ENCODE measurements around the gene RHCE. TPM values are rescaled to one million over a fixed set of nuclear protein-coding genes. Genes with fewer than 3 reads are reported as not detected.

The RHCE gene
- total and polyA plus RNA-seq, 2 of the 8 experiments (the other 6 are each of a cell fraction or from before 2014, with no cell fraction given) = 0.23 to 0.50 TPM

- DNase-seq (ENCODE audit: low read depth in 1 of 2, low spot score in 2 of 2) = no peak
- Histone ChIP-seq H3K4me3 (ENCODE audit: extremely low read depth in 1 of 4, insufficient read depth in 2 of 4, low read depth in 3 of 4, low read length in 4 of 4) (no peak overlapping the region), H2AK5ac (ENCODE audit: low read depth, low read length) (no peak overlapping the region), H2BK12ac (ENCODE audit: low read depth, low read length) (peak overlapping the region; percentile 69; the same call in 1 of the 2 replicates), H4K5ac (ENCODE audit: insufficient read length, low read depth, low read length) (no peak overlapping the region), H2BK120ac (replicated peaks; ENCODE audit: low read depth, low read length) (no peak overlapping the region), H3K9me3 (ENCODE audit: insufficient read depth in 2 of 2, low read depth in 1 of 2, low read length in 1 of 2) (no peaks in the 10 kb centered on the region), H3K9ac (replicated peaks in 1 of 4; ENCODE audit: extremely low read depth in 1 of 4, low read depth in 3 of 4, low read length in 3 of 4) (no peak overlapping the region), H3K14ac (ENCODE audit: insufficient read length) (no peak overlapping the region), H3K18ac (ENCODE audit: extremely low read depth, low read length) (no peak overlapping the region), H3K23me2 (ENCODE audit: low read depth, low read length) (no peaks in the 10 kb centered on the region; the same call in 1 of the 2 replicates), H3K4me1 (replicated peaks in 1 of 4; ENCODE audit: control insufficient read depth in 3 of 4, insufficient read depth in 4 of 4, low read length in 3 of 4) (no peaks in the 10 kb centered on the region), H4K91ac (replicated peaks; ENCODE audit: insufficient read length, low read length) (no peak overlapping the region), H3K79me1 (ENCODE audit: low read depth, low read length) (no peaks in the 10 kb centered on the region), H2BK5ac (ENCODE audit: low read depth, low read length) (no peak overlapping the region), H4K20me1 (replicated peaks in 1 of 2; ENCODE audit: control insufficient read depth in 1 of 2, insufficient read depth in 2 of 2, low read length in 2 of 2) (peaks cover 0 to 1% of the 10 kb centered on the region in 2 experiments), H3K4ac (replicated peaks; ENCODE audit: insufficient read length, low read depth, low read length) (no peak overlapping the region), H3K27ac (ENCODE audit: low read depth, low read length) (no peak overlapping the region), H2BK20ac (ENCODE audit: low read length) (no peak overlapping the region), H3K23ac (ENCODE audit: insufficient read length) (no peak overlapping the region), H2AFZ (ENCODE audit: low read length) (no peak overlapping the region), H3K27me3 (replicated peaks in 1 of 4; ENCODE audit: control insufficient read depth in 3 of 4, extremely low read depth in 1 of 4, insufficient read depth in 3 of 4, low read length in 3 of 4) (no peaks in the 10 kb centered on the region), H3K56ac (replicated peaks; ENCODE audit: insufficient read length, low read depth, low read length) (no peak overlapping the region), H2BK15ac (ENCODE audit: low read length) (0 out of 2 replicates have a peak overlapping the region, but pooled peaks have one; percentile 65), H4K8ac (ENCODE audit: extremely low read depth, insufficient read depth, low read length) (no peak overlapping the region), H3K36me3 (ENCODE audit: control insufficient read depth in 2 of 4, insufficient read depth in 4 of 4, low read length in 3 of 4) (no peaks in the 10 kb centered on the region), H3K4me2 (ENCODE audit: insufficient read depth in 1 of 2, low read depth in 2 of 2, low read length in 2 of 2) (no peak overlapping the region), H3K79me2 (ENCODE audit: control insufficient read depth in 1 of 2, insufficient read depth in 2 of 2, low read length in 2 of 2) (no peaks in the 10 kb centered on the region)
- ChIA-PET CTCF (ENCODE audit: partially characterized antibody) (interaction anchor here (0.6 kb wide), 1 partner anchor 10 kb away, joined by 3 read pairs; no protein-coding TSS in a partner anchor), POLR2A (ENCODE audit: partially characterized antibody) (interaction anchor here (1.1 kb wide), 1 partner anchor 25 kb away, joined by 3 read pairs; no protein-coding TSS in a partner anchor)
- no peak for TF ChIP-seq BRCA1 (IDR thresholded peaks at IDR 0.05; ENCODE audit: low read depth, low read length)
- 0 out of 4 replicates have a peak, but pooled peaks of 1 of the 2 experiments have one; percentile 5 for TF ChIP-seq RAD21 (IDR thresholded peaks at IDR 0.05 in 1 of 2, conservative IDR thresholded peaks at IDR 0.05 in 1 of 2; ENCODE audit: low read depth in 2 of 2, low read length in 2 of 2)
- FAIRE-seq = no peak
- 85% methylated on average over 4 of the region's 4 CpGs; no CpG with 5 or more reads in 1 of the 2 experiments for WGBS, 2 experiments (ENCODE audit: extremely low coverage in 1 of 2, insufficient coverage in 1 of 2, insufficient read length in 1 of 2, insufficient replicate concordance in 2 of 2, low coverage in 1 of 2, low lambda C conversion rate in 2 of 2, missing lambda C conversion rate in 1 of 2)
These were observed 51.4 kb downstream of the RHCE start for GRCh38 chr1:25369241-25369640.

Measured in H1 (cell line).